G401 (cell line): ENCODE measurements around the gene PTPRM. TPM values are rescaled to one million over a fixed set of nuclear protein-coding genes. Genes with fewer than 3 reads are reported as not detected.

Source experiments
- DNase-seq: peaks from one replicate; pipeline ENCODE4 v3.0.0-alpha.2; 2015; ENCODE audit warnings: low spot score
- in situ Hi-C: cut with HindIII; loops from 2 replicates; pipeline ENCODE4 v1.10.0; 2016; ENCODE audit warnings: low sequenced_read_pairs, mixed read lengths
- total RNA-seq: library from RNA; depleted of rRNA; stranded (reverse); fragments of >200 nt; shearing (Covaris generic); gene quantifications from 2 replicates; pipeline ENCODE4 v1.2.3, GENCODE V29; 2014

The PTPRM gene
- total RNA-seq, 1 experiment from 2014 or later: not detected

GRCh38 chr18:7770908-7771307 lies 203.8 kb downstream of the PTPRM start:
- in situ Hi-C loops: no loop called here
- DNase-seq: no peak

DNA sequence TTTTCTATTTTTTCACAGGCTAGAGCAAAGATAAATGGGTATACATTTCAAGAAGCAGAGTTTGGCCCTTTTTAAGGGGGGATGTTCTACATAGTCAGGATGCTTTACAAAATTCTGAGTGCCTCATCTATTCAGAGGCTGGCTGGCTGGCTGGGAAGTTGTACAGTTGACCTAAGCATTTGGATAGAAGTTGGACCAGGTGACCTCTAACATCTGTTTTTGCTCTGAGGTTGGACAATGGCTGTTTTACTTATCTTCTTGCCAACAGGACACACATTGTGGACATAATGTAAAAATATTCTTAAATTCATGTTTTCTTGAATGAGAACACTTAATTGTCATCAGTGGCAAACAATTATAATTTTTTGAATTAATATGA lies 205.4 kb downstream of the PTPRM start:
- DNase-seq: no peak
- in situ Hi-C loops: no loop called here

DNA sequence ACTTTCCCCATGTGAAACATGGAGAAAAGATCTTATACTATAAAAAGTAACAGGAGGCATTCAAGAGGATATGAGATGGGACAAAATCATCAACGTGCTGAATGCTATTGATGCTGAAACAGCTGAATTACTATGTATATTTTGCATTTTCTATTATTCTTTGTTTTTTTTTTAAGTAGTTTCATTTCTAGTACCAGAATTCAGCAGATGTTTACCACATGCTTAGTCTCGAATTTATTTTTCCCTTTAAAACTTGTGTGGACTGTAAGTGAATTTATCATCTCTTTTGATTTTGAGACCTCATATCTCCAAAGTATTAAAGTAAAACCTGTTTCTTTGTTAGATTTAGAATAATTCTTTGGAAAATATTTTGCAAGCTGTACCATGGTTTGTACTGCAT lies 205.8 kb downstream of the PTPRM start:
- in situ Hi-C loops: no loop called here
- DNase-seq: no peak

DNA sequence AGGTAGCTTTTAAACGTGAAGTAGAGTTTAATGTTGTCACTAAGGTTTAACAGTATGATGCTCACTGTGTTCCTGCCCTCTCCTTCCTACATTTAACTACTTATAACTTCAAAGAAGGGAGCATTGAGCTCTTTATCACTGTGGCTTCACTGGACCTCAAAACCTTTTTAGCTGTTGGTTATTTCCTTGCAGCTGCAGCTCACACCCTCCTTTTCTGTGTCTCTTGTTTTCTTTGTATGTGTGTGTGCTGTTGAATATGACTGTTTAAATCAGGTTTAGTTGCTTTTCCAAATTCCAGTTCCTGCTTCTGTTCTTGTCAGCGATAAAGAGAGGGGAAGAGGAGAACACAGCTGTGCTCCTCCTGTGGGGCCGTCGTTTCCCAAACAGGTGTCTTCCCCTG lies 208.0 kb downstream of the PTPRM start:
- no peak for DNase-seq
- in situ Hi-C loops: no loop called here

GRCh38 chr18:7775843-7776242 lies 208.7 kb downstream of the PTPRM start:
- DNase-seq: no peak
- in situ Hi-C loops: no loop called here

DNA sequence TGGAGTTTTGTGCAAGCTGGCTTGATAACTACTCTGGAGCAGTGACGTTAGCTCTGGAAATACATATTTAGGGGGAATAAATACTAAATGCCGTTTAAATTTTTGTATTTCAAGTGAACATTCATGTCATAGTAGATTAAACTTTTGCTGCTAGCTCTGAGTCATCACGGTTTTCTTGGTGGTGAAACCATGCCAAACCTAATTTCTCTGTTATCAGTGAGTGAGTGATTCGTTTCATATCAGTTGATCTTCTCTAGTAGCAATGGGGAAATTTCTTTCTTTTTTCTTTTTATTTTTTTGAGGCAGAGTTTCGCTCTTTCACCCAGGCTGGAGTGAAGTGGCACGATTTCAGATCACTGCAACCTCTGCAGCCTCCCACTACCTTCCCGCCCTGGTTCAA lies 211.1 kb downstream of the PTPRM start:
- DNase-seq: no peak
- in situ Hi-C loops: no loop called here

DNA sequence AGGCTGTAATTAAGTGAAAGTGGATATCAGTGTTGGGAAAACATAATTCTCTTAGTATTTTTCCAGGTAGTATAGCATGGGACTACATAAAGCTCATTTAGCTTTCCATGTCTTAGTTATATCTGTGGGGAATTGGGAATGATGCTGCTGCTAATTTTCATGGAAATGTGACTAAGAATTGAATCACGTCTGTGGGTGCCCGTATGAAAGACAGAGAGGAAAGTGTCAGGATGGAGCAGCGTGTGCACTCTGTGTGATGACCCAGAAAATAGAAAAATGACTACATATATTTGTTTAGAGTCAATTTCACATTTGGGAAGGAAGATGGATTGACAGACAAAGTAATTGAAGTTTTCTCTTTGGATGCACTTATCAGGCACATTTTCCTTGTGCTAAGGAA lies 212.1 kb downstream of the PTPRM start:
- no peak for DNase-seq
- in situ Hi-C loops: no loop called here

DNA sequence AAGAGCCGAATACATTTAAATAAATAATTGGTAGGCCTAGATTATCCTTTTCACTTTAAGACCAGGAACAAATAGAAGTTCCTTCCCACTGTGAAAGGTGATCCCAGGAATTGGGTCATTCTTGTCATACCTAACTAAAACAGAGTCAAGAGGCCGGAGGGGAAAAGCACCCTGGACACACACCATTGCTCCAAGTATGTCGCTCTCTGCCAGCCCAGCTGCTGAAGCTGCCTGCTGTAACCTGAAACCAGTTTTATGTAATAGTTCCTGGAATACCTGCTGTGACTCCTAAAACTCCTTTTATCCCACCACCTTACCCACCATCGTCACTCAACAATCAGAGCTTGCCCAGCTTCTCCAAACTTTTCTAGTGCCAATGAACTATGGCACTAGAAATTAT lies 217.1 kb downstream of the PTPRM start:
- DNase-seq: no peak
- in situ Hi-C loops: no loop called here

DNA sequence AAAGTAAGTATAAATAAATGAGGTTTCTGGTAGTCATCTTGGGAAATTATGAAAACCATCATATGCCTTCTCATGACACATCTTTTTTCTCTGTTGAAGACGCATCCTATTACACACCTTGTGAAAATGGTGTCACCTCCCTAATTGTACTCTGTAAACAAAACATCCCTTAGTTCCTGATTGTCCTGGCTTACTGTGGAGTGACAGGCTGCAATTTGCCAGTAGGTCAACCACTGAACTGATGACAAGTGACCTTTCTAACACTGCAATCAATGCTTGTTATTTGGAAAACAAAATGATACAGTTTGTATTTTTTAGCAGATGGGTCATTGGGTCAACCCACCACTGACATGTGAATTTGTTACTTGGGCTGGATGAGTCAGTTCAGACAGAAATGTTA lies 219.5 kb downstream of the PTPRM start:
- in situ Hi-C loops: no loop called here

GRCh38 chr18:7787339-7787738 lies 220.2 kb downstream of the PTPRM start:
- no peak for DNase-seq
- in situ Hi-C loops: no loop called here

More for the DNA sequence above, 219.5 kb downstream of the PTPRM start:
- no peak for DNase-seq

- in situ Hi-C loops: no loop called here
- DNase-seq: peak; percentile 13
Measured at GRCh38 chr18:7789856-7790552, 222.9 kb downstream of the PTPRM start.

DNA sequence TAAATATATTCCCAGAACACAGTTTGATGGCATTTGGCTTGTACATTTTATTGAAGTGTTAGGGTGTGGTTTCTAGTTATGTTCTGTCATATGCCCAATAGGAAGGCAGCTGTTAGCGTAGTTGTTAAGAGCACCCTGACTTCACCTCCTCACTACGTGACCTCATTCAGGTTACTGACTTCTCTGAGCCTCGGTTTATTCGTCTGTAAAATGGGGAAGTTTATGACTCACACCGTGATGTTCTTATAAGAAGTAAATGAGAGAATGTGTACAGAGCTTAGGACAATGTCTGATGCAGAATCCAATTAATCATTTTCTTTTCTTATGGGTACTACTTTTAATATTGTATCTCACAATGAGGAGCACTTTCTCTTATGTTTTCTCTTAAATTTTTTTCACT lies 226.0 kb downstream of the PTPRM start:
- in situ Hi-C loops: no loop called here
- DNase-seq: no peak

GRCh38 chr18:7803956-7804469 lies 236.9 kb downstream of the PTPRM start:
- in situ Hi-C loops: no loop called here
- no peak for DNase-seq

DNA sequence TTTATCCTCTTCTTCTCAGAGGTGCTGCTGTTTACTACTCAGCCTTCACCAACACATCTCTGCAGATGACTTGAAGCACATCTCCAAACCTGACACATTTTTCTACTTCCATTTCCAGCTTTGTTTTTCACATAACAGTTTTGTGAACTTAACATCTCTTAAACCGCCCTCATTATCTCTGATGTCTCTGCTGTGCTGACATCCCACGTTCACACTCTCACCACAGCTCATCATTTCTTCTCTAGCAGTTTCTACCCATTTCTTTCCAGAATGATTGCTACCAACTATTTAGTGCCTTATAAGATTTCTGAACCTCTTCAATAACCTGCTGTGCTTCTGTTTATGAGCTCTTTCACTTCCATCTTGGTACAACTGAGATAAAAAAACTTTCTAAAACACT lies 238.0 kb downstream of the PTPRM start:
- in situ Hi-C loops: no loop called here
- DNase-seq: no peak

GRCh38 chr18:7805880-7806279 lies 238.8 kb downstream of the PTPRM start:
- in situ Hi-C loops: no loop called here
- DNase-seq: no peak

- in situ Hi-C loops: no loop called here
Measured at GRCh38 chr18:7807936-7808453, 240.9 kb downstream of the PTPRM start.

GRCh38 chr18:7808992-7809391 lies 241.9 kb downstream of the PTPRM start:
- DNase-seq: no peak
- in situ Hi-C loops: no loop called here

More at GRCh38 chr18:7807936-7808453, 240.9 kb downstream of the PTPRM start:
- no peak for DNase-seq

- DNase-seq: no peak
- in situ Hi-C loops: no loop called here
Measured at GRCh38 chr18:7809455-7809854, 242.3 kb downstream of the PTPRM start.

DNA sequence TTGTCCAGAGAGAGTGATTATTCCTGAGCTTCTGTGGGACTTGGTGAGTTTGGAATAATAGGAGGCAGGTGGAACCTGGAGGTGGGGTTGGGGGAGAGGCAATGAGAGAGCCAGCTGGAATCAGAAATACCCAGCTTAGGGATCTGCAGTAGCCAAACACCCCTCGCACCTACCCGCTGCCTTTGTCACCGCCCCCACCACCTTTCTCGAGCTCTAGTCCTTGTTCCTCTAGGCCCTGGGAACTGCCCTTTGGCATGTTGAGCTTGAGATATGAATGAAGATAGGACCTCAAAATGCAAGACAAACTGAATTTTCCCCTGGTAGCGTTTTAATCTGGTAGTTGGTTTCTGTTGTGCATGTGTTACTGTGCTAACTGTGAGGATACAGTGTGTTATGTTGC lies 242.9 kb downstream of the PTPRM start:
- in situ Hi-C loops: no loop called here
- no peak for DNase-seq

GRCh38 chr18:7812431-7813063 lies 245.4 kb downstream of the PTPRM start:
- in situ Hi-C loops: no loop called here
- DNase-seq: no peak

GRCh38 chr18:7813131-7813530 lies 246.0 kb downstream of the PTPRM start:
- no peak for DNase-seq
- in situ Hi-C loops: no loop called here
